ENCODE data around the gene GRK4. TPM values are rescaled to one million over a fixed set of nuclear protein-coding genes. Genes with fewer than 3 reads are reported as not detected.

GRK4 gene
- total RNA-seq, 1 donor from 2014 or later, result 6.7 TPM

DNA sequence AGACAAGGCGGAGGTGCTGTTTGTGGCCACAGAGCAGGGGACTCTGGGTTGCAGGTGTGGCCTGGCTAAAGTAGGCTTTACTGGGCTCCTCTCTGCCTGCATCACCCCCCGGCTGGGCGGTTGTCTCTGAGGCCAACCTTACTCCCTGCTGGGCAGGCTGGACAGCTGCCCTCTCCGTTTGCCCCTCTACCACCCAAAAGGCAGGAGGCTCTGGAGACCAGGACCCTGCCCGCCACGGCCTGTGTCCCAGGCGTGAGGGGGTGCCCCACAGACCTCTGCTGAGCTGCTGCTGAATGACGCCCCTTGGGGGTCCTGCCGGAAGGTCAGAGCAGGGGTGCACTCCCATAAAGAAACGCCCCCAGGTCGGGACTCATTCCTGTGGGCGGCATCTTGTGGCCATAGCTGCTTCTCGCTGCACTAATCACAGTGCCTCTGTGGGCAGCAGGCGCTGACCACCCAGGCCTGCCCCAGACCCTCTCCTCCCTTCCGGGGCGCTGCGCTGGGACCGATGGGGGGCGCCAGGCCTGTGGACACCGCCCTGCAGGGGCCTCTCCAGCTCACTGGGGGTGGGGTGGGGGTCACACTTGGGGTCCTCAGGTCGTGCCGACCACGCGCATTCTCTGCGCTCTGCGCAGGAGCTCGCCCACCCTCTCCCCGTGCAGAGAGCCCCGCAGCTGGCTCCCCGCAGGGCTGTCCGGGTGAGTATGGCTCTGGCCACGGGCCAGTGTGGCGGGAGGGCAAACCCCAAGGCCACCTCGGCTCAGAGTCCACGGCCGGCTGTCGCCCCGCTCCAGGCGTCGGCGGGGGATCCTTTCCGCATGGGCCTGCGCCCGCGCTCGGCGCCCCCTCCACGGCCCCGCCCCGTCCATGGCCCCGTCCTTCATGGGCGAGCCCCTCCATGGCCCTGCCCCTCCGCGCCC lies 110.0 kb downstream of the GRK4 start:
- Histone ChIP-seq H3K4me1 (ENCODE audit: insufficient read depth, low read length) (peaks cover 26% of the 10 kb centered on the region), H3K9me3 (ENCODE audit: insufficient read depth, low read depth, low read length) (no peaks in the 10 kb centered on the region), H3K4me3 (ENCODE audit: insufficient read depth, low read depth, low read length) (peak overlapping the region; percentile 64), H3K27ac (ENCODE audit: low read depth, low read length) (no peak overlapping the region), H2AFZ (ENCODE audit: low read depth, low read length) (peak overlapping the region; percentile 86), H4K20me1 (ENCODE audit: insufficient read depth, low read length) (peaks cover 29% of the 10 kb centered on the region), H3K4me2 (ENCODE audit: low read length) (peak overlapping the region; percentile 94), H3K36me3 (ENCODE audit: insufficient read depth, low read length) (no peaks in the 10 kb centered on the region), H3K27me3 (ENCODE audit: insufficient read depth, low read length) (no peaks in the 10 kb centered on the region), H3K79me2 (ENCODE audit: insufficient read depth, low read length) (peaks cover 34% of the 10 kb centered on the region), H3K9ac (ENCODE audit: low read length) (peak overlapping the region; percentile 70)
- H3K4me3 Mint-ChIP-seq (ENCODE audit: unreplicated experiment), result no peak overlapping the region
- no peaks in the 10 kb centered on the region for H3K9me3 Mint-ChIP-seq (ENCODE audit: unreplicated experiment)
- H3K36me3 Mint-ChIP-seq (ENCODE audit: low read depth, unreplicated experiment), result no peaks in the 10 kb centered on the region
- H3K27me3 Mint-ChIP-seq (ENCODE audit: low read depth, unreplicated experiment), result peaks cover 2% of the 10 kb centered on the region
- DNase-seq (ENCODE audit: low read depth) (no peak), FAIRE-seq (no peak)
- no peak overlapping the region for H3K27ac Mint-ChIP-seq (ENCODE audit: unreplicated experiment)
- H3K4me1 Mint-ChIP-seq (ENCODE audit: low read depth, unreplicated experiment), result peaks cover 14% of the 10 kb centered on the region
- no peak for TF ChIP-seq EZH2 (IDR thresholded peaks at IDR 0.05; ENCODE audit: insufficient read depth, low read length)
- TF ChIP-seq, protein P1, sequence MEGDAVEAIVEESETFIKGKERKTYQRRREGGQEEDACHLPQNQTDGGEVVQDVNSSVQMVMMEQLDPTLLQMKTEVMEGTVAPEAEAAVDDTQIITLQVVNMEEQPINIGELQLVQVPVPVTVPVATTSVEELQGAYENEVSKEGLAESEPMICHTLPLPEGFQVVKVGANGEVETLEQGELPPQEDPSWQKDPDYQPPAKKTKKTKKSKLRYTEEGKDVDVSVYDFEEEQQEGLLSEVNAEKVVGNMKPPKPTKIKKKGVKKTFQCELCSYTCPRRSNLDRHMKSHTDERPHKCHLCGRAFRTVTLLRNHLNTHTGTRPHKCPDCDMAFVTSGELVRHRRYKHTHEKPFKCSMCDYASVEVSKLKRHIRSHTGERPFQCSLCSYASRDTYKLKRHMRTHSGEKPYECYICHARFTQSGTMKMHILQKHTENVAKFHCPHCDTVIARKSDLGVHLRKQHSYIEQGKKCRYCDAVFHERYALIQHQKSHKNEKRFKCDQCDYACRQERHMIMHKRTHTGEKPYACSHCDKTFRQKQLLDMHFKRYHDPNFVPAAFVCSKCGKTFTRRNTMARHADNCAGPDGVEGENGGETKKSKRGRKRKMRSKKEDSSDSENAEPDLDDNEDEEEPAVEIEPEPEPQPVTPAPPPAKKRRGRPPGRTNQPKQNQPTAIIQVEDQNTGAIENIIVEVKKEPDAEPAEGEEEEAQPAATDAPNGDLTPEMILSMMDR (IDR thresholded peaks at IDR 0.05; ENCODE audit: insufficient read depth, low read depth, low read length), result no peak

DNA sequence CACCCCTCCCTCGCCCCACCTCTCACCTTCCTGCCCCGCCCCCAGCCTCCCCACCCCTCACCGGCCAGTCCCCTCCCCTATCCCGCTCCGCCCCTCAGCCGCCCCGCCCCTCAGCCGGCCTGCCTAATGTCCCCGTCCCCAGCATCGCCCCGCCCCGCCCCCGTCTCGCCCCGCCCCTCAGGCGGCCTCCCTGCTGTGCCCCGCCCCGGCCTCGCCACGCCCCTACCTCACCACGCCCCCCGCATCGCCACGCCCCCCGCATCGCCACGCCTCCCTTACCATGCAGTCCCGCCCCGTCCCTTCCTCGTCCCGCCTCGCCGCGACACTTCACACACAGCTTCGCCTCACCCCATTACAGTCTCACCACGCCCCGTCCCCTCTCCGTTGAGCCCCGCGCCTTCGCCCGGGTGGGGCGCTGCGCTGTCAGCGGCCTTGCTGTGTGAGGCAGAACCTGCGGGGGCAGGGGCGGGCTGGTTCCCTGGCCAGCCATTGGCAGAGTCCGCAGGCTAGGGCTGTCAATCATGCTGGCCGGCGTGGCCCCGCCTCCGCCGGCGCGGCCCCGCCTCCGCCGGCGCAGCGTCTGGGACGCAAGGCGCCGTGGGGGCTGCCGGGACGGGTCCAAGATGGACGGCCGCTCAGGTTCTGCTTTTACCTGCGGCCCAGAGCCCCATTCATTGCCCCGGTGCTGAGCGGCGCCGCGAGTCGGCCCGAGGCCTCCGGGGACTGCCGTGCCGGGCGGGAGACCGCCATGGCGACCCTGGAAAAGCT lies 110.9 kb downstream of the GRK4 start, which contains the start of the genes HTT and HTT-AS:
Gene HTT, plus strand, starts transcription at position 604 of the 768 bp plus-strand sequence. Its CDS starts 145 bp downstream, at position 749.
Gene HTT-AS, minus strand, starts transcription at position 461 of the 768 bp plus-strand sequence.
- Histone ChIP-seq H3K36me3 (ENCODE audit: insufficient read depth, low read length) (no peaks in the 10 kb centered on the region), H3K27me3 (ENCODE audit: insufficient read depth, low read length) (no peaks in the 10 kb centered on the region), H3K4me3 (ENCODE audit: insufficient read depth, low read depth, low read length) (peak within 1 kb of the TSS; percentile 96), H3K9ac (ENCODE audit: low read length) (peak within 1 kb of the TSS; percentile 100), H3K4me1 (ENCODE audit: insufficient read depth, low read length) (peaks cover 26% of the 10 kb centered on the region), H3K79me2 (ENCODE audit: insufficient read depth, low read length) (peaks cover 42% of the 10 kb centered on the region), H4K20me1 (ENCODE audit: insufficient read depth, low read length) (peaks cover 36% of the 10 kb centered on the region), H3K27ac (ENCODE audit: low read depth, low read length) (peak within 1 kb of the TSS; percentile 95), H3K4me2 (ENCODE audit: low read length) (peak within 1 kb of the TSS; percentile 98), H2AFZ (ENCODE audit: low read depth, low read length) (peak within 1 kb of the TSS; percentile 100), H3K9me3 (ENCODE audit: insufficient read depth, low read depth, low read length) (no peaks in the 10 kb centered on the region)
- Mint-ChIP-seq H3K27ac (ENCODE audit: unreplicated experiment) (peak within 1 kb of the TSS; percentile 98), H3K27me3 (ENCODE audit: low read depth, unreplicated experiment) (peaks cover 2% of the 10 kb centered on the region), H3K4me3 (ENCODE audit: unreplicated experiment) (peak within 1 kb of the TSS; percentile 92), H3K36me3 (ENCODE audit: low read depth, unreplicated experiment) (no peaks in the 10 kb centered on the region), H3K4me1 (ENCODE audit: low read depth, unreplicated experiment) (peaks cover 14% of the 10 kb centered on the region), H3K9me3 (ENCODE audit: unreplicated experiment) (no peaks in the 10 kb centered on the region)
- TF ChIP-seq, protein P1 (IDR thresholded peaks at IDR 0.05; ENCODE audit: insufficient read depth, low read depth, low read length), result no peak
- no peak for TF ChIP-seq EZH2 (IDR thresholded peaks at IDR 0.05; ENCODE audit: insufficient read depth, low read length)
- peak; percentile 81 for DNase-seq (ENCODE audit: low read depth)
- FAIRE-seq, result no peak
